Gastroesophageal sphincter (tissue), 3 donors: ENCODE measurements around the gene PCNX3.

Experiments
- CTCF ChIP-seq, 4 experiments: fragments of 200-600 bp in 2 of 4; fragments of 450-650 bp in 2 of 4; sonication (generic) in 1 of 4; IDR thresholded peaks; one replicate each; pipeline ENCODE4 v1.5.1; 2017 to 2019; ENCODE audit warnings: antibody characterized with exemption in 4 of 4, mild to moderate bottlenecking in 2 of 4, moderate library complexity in 2 of 4
- POLR2A ChIP-seq, 2 donors: fragments of 450-650 bp; IDR thresholded peaks; one replicate each; pipeline ENCODE4 v1.6.1; 2017; ENCODE audit warnings: antibody characterized with exemption in 2 of 2, mild to moderate bottlenecking in 2 of 2, moderate library complexity in 1 of 2

- TF ChIP-seq POLR2A (IDR thresholded peaks at IDR 0.05) (no peak), CTCF (IDR thresholded peaks at IDR 0.05) (no peak)
These were observed 25.3 kb upstream of the PCNX3 start for GRCh38 chr11:65590240-65590738.
